HG02642 (cell line): Measurements from ENCODE around the gene HDAC9.

Experiments used
- ATAC-seq: cut with Tn5 transposase; IDR thresholded peaks from one replicate; pipeline ENCODE4 v1.9.1; 2021; ENCODE audit warnings: mild to moderate bottlenecking; ENCODE audit not compliant: unreplicated experiment, poor library complexity

The HDAC9 gene

GRCh38 chr7:18577096-18577771 is 81.7 kb downstream of the HDAC9 start:
- ATAC-seq, result peak; percentile 51

GRCh38 chr7:18579698-18580097 is 84.1 kb downstream of the HDAC9 start:
- no peak for ATAC-seq

GRCh38 chr7:18580950-18581349 is 85.4 kb downstream of the HDAC9 start:
- ATAC-seq, result no peak

GRCh38 chr7:18583305-18583704 is 87.8 kb downstream of the HDAC9 start:
- no peak for ATAC-seq

GRCh38 chr7:18590241-18590640 is 94.7 kb downstream of the HDAC9 start:
- no peak for ATAC-seq

- ATAC-seq, result no peak
Observed at GRCh38 chr7:18590744-18591340, 95.3 kb downstream of the HDAC9 start.

- no peak for ATAC-seq
Observed at GRCh38 chr7:18593602-18594279, 98.2 kb downstream of the HDAC9 start.

GRCh38 chr7:18597754-18598153 is 102.2 kb downstream of the HDAC9 start:
- no peak for ATAC-seq

GRCh38 chr7:18607025-18607424 is 111.5 kb downstream of the HDAC9 start:
- no peak for ATAC-seq

- ATAC-seq, result no peak
Observed at GRCh38 chr7:18610331-18610948, 114.9 kb downstream of the HDAC9 start.

GRCh38 chr7:18614841-18615240 is 119.3 kb downstream of the HDAC9 start:
- ATAC-seq, result no peak

- no peak for ATAC-seq
Observed at GRCh38 chr7:18619311-18619710, 123.8 kb downstream of the HDAC9 start.

- ATAC-seq, result no peak
Observed at GRCh38 chr7:18623389-18623788, 127.8 kb downstream of the HDAC9 start.

GRCh38 chr7:18624459-18624858 is 128.9 kb downstream of the HDAC9 start:
- no peak for ATAC-seq

GRCh38 chr7:18626086-18626485 is 130.5 kb downstream of the HDAC9 start:
- ATAC-seq, result no peak

GRCh38 chr7:18626717-18627116 is 131.2 kb downstream of the HDAC9 start:
- no peak for ATAC-seq

GRCh38 chr7:18637516-18637915 is 142.0 kb downstream of the HDAC9 start:
- ATAC-seq, result no peak

GRCh38 chr7:18638594-18639452 is 143.3 kb downstream of the HDAC9 start:
- no peak for ATAC-seq

GRCh38 chr7:18639711-18640110 is 144.2 kb downstream of the HDAC9 start:
- no peak for ATAC-seq

- no peak for ATAC-seq
Observed at GRCh38 chr7:18644981-18645380, 149.4 kb downstream of the HDAC9 start.
